K562 (cell line): ENCODE results near the gene SOX6. TPM values are rescaled to one million over a fixed set of nuclear protein-coding genes. Genes with fewer than 3 reads are reported as not detected.

ENCODE experiments used
- ATAC-seq: fragments of 200-7000 bp; cut with Tn5 transposase; 3 replicates; pipeline ENCODE4 v1.9.1; 2020; ENCODE audit warnings: moderate library complexity
- BruUV-seq: library from RNA; stranded (reverse); fragments of 400-500 nt; replicated peaks from 2 replicates; lab custom pipeline; 2021; lab: Mats Ljungman, UMichigan
- CTCF ChIA-PET: fragments of 300-600 bp; formaldehyde crosslinking; extraction: SDS; loops from one replicate; lab custom pipeline; 2021; ENCODE audit warnings: low intra/inter-chr PET ratio; lab: Yijun Ruan, JAX
- POLR2A ChIA-PET: fragments of 300-600, 350-650 bp; sonication (Branson Sonifier 250); formaldehyde crosslinking; extraction: SDS; loops from one replicate; lab custom pipeline; 2021; ENCODE audit warnings: antibody characterized with exemption, inconsistent platforms; lab: Yijun Ruan, JAX
- DNase-seq, 4 experiments: peaks; one replicate each; pipeline versions ENCODE4 v3.0.0 to v3.0.0-alpha.2; 2011 to 2018; ENCODE audit warnings: low spot score in 3 of 4, mixed read lengths in 3 of 4; ENCODE audit errors: extremely low read depth in 1 of 4
- FAIRE-seq: peaks from 2 replicates; lab custom pipeline; 2011; peaks lifted over from hg19 to GRCh38; lab: Jason Lieb, UNC
- H2AFZ ChIP-seq: 2 replicates; pipeline ENCODE4 v1.6.0; 2011; ENCODE audit warnings: low read depth, low read length, control low read depth, inconsistent platforms
- H3K27ac ChIP-seq: fragments of 200-600 bp; 3 replicates; pipeline ENCODE4 v1.8.0; 2011; ENCODE audit warnings: low read depth, mild to moderate bottlenecking, control low read depth, inconsistent platforms, low read length, moderate library complexity, mixed read lengths; ENCODE audit errors: extremely low read depth
- H3K27me3 ChIP-seq, 2 experiments: fragments of 300-600 bp in 1 of 2; 2 replicates in 1 of 2; 3 replicates in 1 of 2; pipeline versions ENCODE4 v1.6.0 to v1.8.0; 2011; ENCODE audit warnings: inconsistent platforms in 2 of 2, low read length in 2 of 2, mild to moderate bottlenecking in 1 of 2, mixed read lengths in 1 of 2, moderate library complexity in 1 of 2; ENCODE audit not compliant: control insufficient read depth in 2 of 2, insufficient read depth in 2 of 2
- H3K36me3 ChIP-seq: fragments of 300-600 bp; 3 replicates; pipeline ENCODE4 v1.8.0; 2011; ENCODE audit warnings: mild to moderate bottlenecking, low read length, inconsistent platforms; ENCODE audit not compliant: control insufficient read depth, insufficient read depth
- H3K4me1 ChIP-seq, 2 experiments: fragments of 200-600 bp in 1 of 2; replicated peaks in 1 of 2; 2 replicates in 1 of 2; 3 replicates in 1 of 2; pipeline versions ENCODE4 v1.5.1 to v1.8.0; 2011; ENCODE audit warnings: inconsistent platforms in 2 of 2, low read length in 2 of 2, mild to moderate bottlenecking in 1 of 2, mixed read lengths in 1 of 2, moderate library complexity in 1 of 2; ENCODE audit not compliant: control insufficient read depth in 2 of 2, insufficient read depth in 2 of 2
- H3K4me2 ChIP-seq: 2 replicates; pipeline ENCODE4 v1.6.1; 2011; ENCODE audit warnings: low read length, control low read depth, inconsistent platforms, mixed read lengths; ENCODE audit not compliant: insufficient read depth
- H3K4me3 ChIP-seq: fragments of 200-600 bp; sonication (generic), shearing (Covaris generic); 2 replicates; pipeline ENCODE4 v1.5.1; 2016; ENCODE audit warnings: control low read depth, inconsistent platforms
- H3K79me2 ChIP-seq: fragments of 200-600 bp; 3 replicates; pipeline ENCODE4 v1.8.0; 2011; ENCODE audit warnings: low read length, inconsistent platforms; ENCODE audit not compliant: control insufficient read depth, insufficient read depth
- H3K9ac ChIP-seq, 2 experiments: 2 replicates each; pipeline versions ENCODE4 v1.6.0 to v1.6.1; 2011; ENCODE audit warnings: low read depth in 2 of 2, low read length in 2 of 2, control low read depth in 1 of 2, inconsistent platforms in 1 of 2, mild to moderate bottlenecking in 1 of 2, mixed read lengths in 1 of 2; ENCODE audit not compliant: insufficient read depth in 1 of 2
- H3K9me1 ChIP-seq: one replicate; pipeline ENCODE4 v1.6.0; 2011; ENCODE audit warnings: inconsistent platforms, mild to moderate bottlenecking, low read length, moderate library complexity; ENCODE audit not compliant: control insufficient read depth, insufficient read depth
- H3K9me3 ChIP-seq: replicated peaks from 2 replicates; pipeline ENCODE4 v1.5.1; 2011; ENCODE audit warnings: low read depth, low read length, inconsistent platforms; ENCODE audit not compliant: control insufficient read depth, insufficient read depth
- H4K20me1 ChIP-seq: replicated peaks from 2 replicates; pipeline ENCODE4 v1.6.1; 2011; ENCODE audit warnings: low read length, inconsistent platforms, mixed read lengths; ENCODE audit not compliant: control insufficient read depth, insufficient read depth
- MGA ChIP-seq: fragments of 450-650 bp; IDR thresholded peaks from 2 replicates; pipeline ENCODE4 v1.6.1; 2016; ENCODE audit warnings: mild to moderate bottlenecking, moderate library complexity
- NCOA1 ChIP-seq: fragments of 450-650 bp; IDR thresholded peaks from 2 replicates; pipeline ENCODE4 v1.6.1; 2016; ENCODE audit warnings: low read depth
- NCOA4 ChIP-seq: fragments of 450-650 bp; IDR thresholded peaks from 2 replicates; pipeline ENCODE4 v1.6.1; 2018; ENCODE audit warnings: mild to moderate bottlenecking; ENCODE audit not compliant: partially characterized antibody
- ZNF696 ChIP-seq: fragments of 250-450 bp; sonication (Bioruptor Pico); conservative IDR thresholded peaks from 2 replicates; pipeline ENCODE4 v1.4.0; 2020; ENCODE audit warnings: mild to moderate bottlenecking, moderate library complexity
- WGBS: fragments of 100-300 bp; shearing (Covaris generic); methylation state at CpG from one replicate; pipeline ENCODE4 v1.1.6; 2016; ENCODE audit warnings: low coverage, mixed read lengths; ENCODE audit not compliant: insufficient coverage; ENCODE audit errors: missing lambda C conversion rate; 5-methylcytosine and 5-hydroxymethylcytosine counted together
- in situ Hi-C: fragments of 300-500 bp; cut with MboI; formaldehyde crosslinking; loops from 4 replicates; pipeline ENCODE4 v1.15.0; 2018; ENCODE audit warnings: inconsistent platforms, mixed read lengths
- intact Hi-C: fragments of 100-400 bp; cut with micrococcal nuclease; formaldehyde crosslinking; loops from 2 replicates; pipeline ENCODE4 v1.14.2; 2022
- polyA plus RNA-seq, 8 experiments: library from polyadenylated mRNA; depleted of rRNA in 4 of 8; stranded (reverse) in 5 of 8; unstranded in 3 of 8; fragments of >200 nt; fragmentation: Nextera tagmentation in 2 of 8; fragmentation: Illumina TruSeq in 1 of 8; extraction: Ambion mirVana in 2 of 8; extraction: Trizol in 1 of 8; gene quantifications; 2 replicates each; pipeline versions ENCODE4 v1.2.1 to v1.2.3, GENCODE V29; 2011 to 2014; ENCODE audit warnings: inconsistent platforms in 1 of 8, missing spikeins in 1 of 8
- total RNA-seq, 7 experiments: library from RNA; depleted of rRNA in 6 of 7; stranded (reverse); fragments of >200 nt in 6 of 7; fragmentation: Illumina TruSeq in 2 of 7; extraction: Trizol in 2 of 7; gene quantifications; 2 replicates each; pipeline versions ENCODE4 v1.2.1 to v1.2.3, GENCODE V29; 2011 to 2021; ENCODE audit warnings: low replicate concordance in 1 of 7
- TF ChIP-seq, protein P1 (sequence below): fragments of 150-350 bp; IDR thresholded peaks from 2 replicates; pipeline ENCODE4 v1.6.1; 2014; ENCODE audit warnings: low read depth, mild to moderate bottlenecking, low read length, borderline replicate concordance

SOX6 gene
- total and polyA plus RNA-seq, 9 of the 15 experiments (the other 6 are each of a cell fraction or from before 2014, with no cell fraction given) = 0.89 to 8.7 (median 5.7) TPM

- TF ChIP-seq, protein P1, sequence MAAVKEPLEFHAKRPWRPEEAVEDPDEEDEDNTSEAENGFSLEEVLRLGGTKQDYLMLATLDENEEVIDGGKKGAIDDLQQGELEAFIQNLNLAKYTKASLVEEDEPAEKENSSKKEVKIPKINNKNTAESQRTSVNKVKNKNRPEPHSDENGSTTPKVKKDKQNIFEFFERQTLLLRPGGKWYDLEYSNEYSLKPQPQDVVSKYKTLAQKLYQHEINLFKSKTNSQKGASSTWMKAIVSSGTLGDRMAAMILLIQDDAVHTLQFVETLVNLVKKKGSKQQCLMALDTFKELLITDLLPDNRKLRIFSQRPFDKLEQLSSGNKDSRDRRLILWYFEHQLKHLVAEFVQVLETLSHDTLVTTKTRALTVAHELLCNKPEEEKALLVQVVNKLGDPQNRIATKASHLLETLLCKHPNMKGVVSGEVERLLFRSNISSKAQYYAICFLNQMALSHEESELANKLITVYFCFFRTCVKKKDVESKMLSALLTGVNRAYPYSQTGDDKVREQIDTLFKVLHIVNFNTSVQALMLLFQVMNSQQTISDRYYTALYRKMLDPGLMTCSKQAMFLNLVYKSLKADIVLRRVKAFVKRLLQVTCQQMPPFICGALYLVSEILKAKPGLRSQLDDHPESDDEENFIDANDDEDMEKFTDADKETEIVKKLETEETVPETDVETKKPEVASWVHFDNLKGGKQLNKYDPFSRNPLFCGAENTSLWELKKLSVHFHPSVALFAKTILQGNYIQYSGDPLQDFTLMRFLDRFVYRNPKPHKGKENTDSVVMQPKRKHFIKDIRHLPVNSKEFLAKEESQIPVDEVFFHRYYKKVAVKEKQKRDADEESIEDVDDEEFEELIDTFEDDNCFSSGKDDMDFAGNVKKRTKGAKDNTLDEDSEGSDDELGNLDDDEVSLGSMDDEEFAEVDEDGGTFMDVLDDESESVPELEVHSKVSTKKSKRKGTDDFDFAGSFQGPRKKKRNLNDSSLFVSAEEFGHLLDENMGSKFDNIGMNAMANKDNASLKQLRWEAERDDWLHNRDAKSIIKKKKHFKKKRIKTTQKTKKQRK = no peak
- no peak for TF ChIP-seq ZNF696 (CRISPR knock-in tag)
Observed at GRCh38 chr11:16098526-16099205, 257.7 kb downstream of the SOX6 start (continued).

DNA sequence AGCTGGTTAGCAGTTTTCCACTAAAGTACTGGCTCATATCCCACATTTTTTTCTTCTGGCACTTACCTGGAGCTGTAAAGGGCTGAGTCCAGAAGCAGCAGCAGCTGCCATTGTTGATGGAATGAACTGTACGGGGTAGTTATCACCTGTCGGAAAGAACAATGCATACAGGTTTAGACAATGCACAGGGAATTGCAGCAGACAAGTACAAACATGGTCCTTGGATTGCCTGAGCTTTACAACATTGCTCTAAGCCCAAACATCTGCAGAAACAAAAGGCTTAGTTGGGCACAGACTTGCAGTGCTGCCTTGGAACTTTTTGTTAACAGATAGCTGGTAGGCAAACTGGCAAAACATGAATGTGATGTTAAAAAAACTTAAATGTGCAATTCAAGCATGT, 258.8 kb downstream of the SOX6 start:
- DNase-seq (no peak), FAIRE-seq (no peak), ATAC-seq (no peak)
- Histone ChIP-seq H3K9me3 (no peaks in the 10 kb centered on the region), H3K4me3 (no peak overlapping the region), H3K79me2 (no peaks in the 10 kb centered on the region), H2AFZ (no peak overlapping the region), H3K36me3 (no peaks in the 10 kb centered on the region), H3K27me3 (no peaks in the 10 kb centered on the region), H3K27ac (no peak overlapping the region), H3K9ac (no peak overlapping the region), H4K20me1 (no peaks in the 10 kb centered on the region), H3K4me1 (peaks cover 0 to 12% of the 10 kb centered on the region in 2 experiments; a peak in 2 of 5 replicates), H3K9me1 (no peaks in the 10 kb centered on the region), H3K4me2 (no peak overlapping the region)
- ChIA-PET POLR2A (interaction anchor here (1.9 kb wide), 1 partner anchor 11 kb away, joined by 9 read pairs; no protein-coding TSS in a partner anchor), CTCF (no interaction called here)
- 73% methylated on average over 2 of the region's 2 CpGs for WGBS
- BruUV-seq = no TSS peak
- intact Hi-C loops = no loop called here
- in situ Hi-C loops = no loop called here
- no peak for TF ChIP-seq MGA
- TF ChIP-seq NCOA4 = no peak
- no peak for TF ChIP-seq NCOA1
